ENCODE results near the gene SMCO4. TPM values are rescaled to one million over a fixed set of nuclear protein-coding genes. Genes with fewer than 3 reads are reported as not detected.

The SMCO4 gene
- total RNA-seq, 1 experiment from 2014 or later, result 50.1 TPM

GRCh38 chr11:93528252-93528651 lies 14.9 kb downstream of the SMCO4 start (continued):
- no peak for TF ChIP-seq ZNF281 (CRISPR knock-in tag; IDR thresholded peaks at IDR 0.05)
- no peak for TF ChIP-seq NFATC4 (CRISPR knock-in tag; IDR thresholded peaks at IDR 0.05)
- no peak for TF ChIP-seq ATF2 (CRISPR knock-in tag; IDR thresholded peaks at IDR 0.05; ENCODE audit: borderline replicate concordance, low read depth)
- no peak for TF ChIP-seq E2F1 (CRISPR knock-in tag; IDR thresholded peaks at IDR 0.05)
- no peak for TF ChIP-seq ZNF671 (CRISPR knock-in tag; IDR thresholded peaks at IDR 0.05)
- TF ChIP-seq USF2 (CRISPR knock-in tag; IDR thresholded peaks at IDR 0.05), result no peak
- no peak for TF ChIP-seq ERG (CRISPR knock-in tag; IDR thresholded peaks at IDR 0.05)

- TF ChIP-seq ETV6 (CRISPR knock-in tag; IDR thresholded peaks at IDR 0.05) (no peak), FOXJ3 (CRISPR knock-in tag; IDR thresholded peaks at IDR 0.05; ENCODE audit: borderline replicate concordance) (no peak), AR (CRISPR knock-in tag; IDR thresholded peaks at IDR 0.05) (no peak), ZMAT4 (CRISPR knock-in tag; IDR thresholded peaks at IDR 0.05) (no peak), E2F5 (CRISPR knock-in tag; IDR thresholded peaks at IDR 0.05) (no peak)
- Mint-ChIP-seq H3K27me3 (ENCODE audit: low read depth) (no peaks in the 10 kb centered on the region), H3K9me3 (peaks cover 9% of the 10 kb centered on the region; the same call in 1 of the 2 replicates), H3K36me3 (peaks cover 14% of the 10 kb centered on the region), H3K4me1 (peaks cover 77% of the 10 kb centered on the region), H3K27ac (peak overlapping the region; percentile 22; the same call in 1 of the 2 replicates), H3K4me3 (no peak overlapping the region)
- CTCF ChIA-PET, result no interaction called here
- POLR2A ChIA-PET, result no interaction called here
- DNase-seq (ENCODE audit: low spot score), result no peak
- no peak for ATAC-seq
Measured at GRCh38 chr11:93526641-93527583, 16.3 kb downstream of the SMCO4 start.

All from WTC11 (cell line).